HepG2 (cell line): ENCODE results near the gene ORC4. TPM values are rescaled to one million over a fixed set of nuclear protein-coding genes. Genes with fewer than 3 reads are reported as not detected.

Experiments used
- ARID2 ChIP-seq: sonication (generic); formaldehyde crosslinking; IDR thresholded peaks from 2 replicates; pipeline ENCODE4 v1.8.1; 2022; ENCODE audit warnings: mild to moderate bottlenecking, missing genetic modification reagents, borderline replicate concordance
- ATF6 ChIP-seq: sonication (generic); formaldehyde crosslinking; conservative IDR thresholded peaks from 2 replicates; pipeline ENCODE4 v1.4.0; 2020; ENCODE audit warnings: missing genetic modification reagents
- ATF7 ChIP-seq, 2 experiments: fragments of 450-650 bp in 1 of 2; sonication (generic) in 1 of 2; formaldehyde crosslinking in 1 of 2; IDR thresholded peaks; 2 replicates each; pipeline versions ENCODE4 v1.4.0 to v1.6.1; 2016 to 2020; ENCODE audit warnings: antibody characterized with exemption in 1 of 2, mild to moderate bottlenecking in 1 of 2, missing genetic modification reagents in 1 of 2
- CHCHD3 ChIP-seq: sonication (generic); formaldehyde crosslinking; IDR thresholded peaks from 2 replicates; pipeline ENCODE4 v1.8.0; 2022; ENCODE audit warnings: mild to moderate bottlenecking, missing genetic modification reagents, moderate library complexity
- FOXJ3 ChIP-seq: sonication (generic); formaldehyde crosslinking; IDR thresholded peaks from 2 replicates; pipeline ENCODE4 v1.4.0; 2020; ENCODE audit warnings: missing genetic modification reagents, mild to moderate bottlenecking, borderline replicate concordance
- GFI1 ChIP-seq: sonication (generic); formaldehyde crosslinking; IDR thresholded peaks from 2 replicates; pipeline ENCODE4 v1.5.0; 2020; ENCODE audit warnings: missing genetic modification reagents, mild to moderate bottlenecking, borderline replicate concordance
- JDP2 ChIP-seq: sonication (generic); formaldehyde crosslinking; IDR thresholded peaks from 2 replicates; pipeline ENCODE4 v1.8.1; 2022; ENCODE audit warnings: missing genetic modification reagents, borderline replicate concordance
- KDM3A ChIP-seq: IDR thresholded peaks from 2 replicates; pipeline ENCODE4 v1.6.1; 2018; ENCODE audit warnings: low read depth, missing compliant biosample characterization
- NFRKB ChIP-seq: fragments of 450-650 bp; IDR thresholded peaks from 2 replicates; pipeline ENCODE4 v1.6.1; 2017
- NONO ChIP-seq, 2 experiments: fragments of 450-650 bp in 1 of 2; sonication (generic) in 1 of 2; formaldehyde crosslinking in 1 of 2; IDR thresholded peaks in 1 of 2; conservative IDR thresholded peaks in 1 of 2; 2 replicates each; pipeline versions ENCODE4 v1.6.1 to v1.8.0; 2017 to 2022; ENCODE audit warnings: mild to moderate bottlenecking in 1 of 2, missing genetic modification reagents in 1 of 2, moderate library complexity in 1 of 2
- PHF8 ChIP-seq: sonication (generic); formaldehyde crosslinking; IDR thresholded peaks from 2 replicates; pipeline ENCODE4 v1.5.0; 2020; ENCODE audit warnings: missing genetic modification reagents
- POLR2G ChIP-seq: fragments of 200-400 bp; formaldehyde crosslinking; IDR thresholded peaks from 2 replicates; pipeline ENCODE4 v1.6.1; 2018; ENCODE audit warnings: mild to moderate bottlenecking, low read depth, low read length, moderate library complexity
- PTBP1 ChIP-seq: fragments of 200-400 bp; formaldehyde crosslinking; IDR thresholded peaks from 2 replicates; pipeline ENCODE4 v1.6.1; 2018; ENCODE audit warnings: low read length, low read depth; ENCODE audit not compliant: poor library complexity, severe bottlenecking
- SIN3B ChIP-seq: fragments of 150-350 bp; IDR thresholded peaks from 2 replicates; pipeline ENCODE4 v1.6.1; 2014; ENCODE audit warnings: low read length
- SP140L ChIP-seq: sonication (generic); formaldehyde crosslinking; IDR thresholded peaks from 2 replicates; pipeline ENCODE4 v1.4.0; 2020; ENCODE audit warnings: missing genetic modification reagents, borderline replicate concordance
- STAT5B ChIP-seq: sonication (generic); formaldehyde crosslinking; IDR thresholded peaks from 2 replicates; pipeline ENCODE4 v1.4.0; 2020; ENCODE audit warnings: missing genetic modification reagents
- THAP8 ChIP-seq: sonication (generic); formaldehyde crosslinking; IDR thresholded peaks from 2 replicates; pipeline ENCODE4 v1.5.1; 2020; ENCODE audit warnings: missing genetic modification reagents, mild to moderate bottlenecking, borderline replicate concordance
- ZBTB4 ChIP-seq: sonication (generic); formaldehyde crosslinking; IDR thresholded peaks from 2 replicates; pipeline ENCODE4 v1.4.0; 2020; ENCODE audit warnings: missing genetic modification reagents, mild to moderate bottlenecking, borderline replicate concordance
- ZFP41 ChIP-seq: sonication (generic); formaldehyde crosslinking; IDR thresholded peaks from 2 replicates; pipeline ENCODE4 v1.4.0; 2020; ENCODE audit warnings: mild to moderate bottlenecking, missing genetic modification reagents, borderline replicate concordance
- ZFY ChIP-seq: sonication (generic); formaldehyde crosslinking; IDR thresholded peaks from 2 replicates; pipeline ENCODE4 v1.4.0; 2020; ENCODE audit warnings: missing genetic modification reagents
- ZIK1 ChIP-seq: sonication (generic); formaldehyde crosslinking; IDR thresholded peaks from 2 replicates; pipeline ENCODE4 v1.5.0; 2020; ENCODE audit warnings: mild to moderate bottlenecking, low read depth, missing genetic modification reagents, borderline replicate concordance
- ZNF207 ChIP-seq: fragments of 450-650 bp; IDR thresholded peaks from 2 replicates; pipeline ENCODE4 v1.6.1; 2016; ENCODE audit warnings: antibody characterized with exemption, borderline replicate concordance
- ZNF34 ChIP-seq: sonication (generic); formaldehyde crosslinking; IDR thresholded peaks from 2 replicates; pipeline ENCODE4 v1.4.0; 2020; ENCODE audit warnings: mild to moderate bottlenecking, missing genetic modification reagents, borderline replicate concordance
- polyA plus RNA-seq, 8 experiments: library from polyadenylated mRNA; depleted of rRNA in 3 of 8; stranded (reverse) in 7 of 8; unstranded in 1 of 8; fragments of >200 nt; fragmentation: Illumina TruSeq in 4 of 8; extraction: Trizol in 4 of 8; gene quantifications; 2 replicates each; pipeline versions ENCODE4 v1.2.1 to v1.2.3, GENCODE V29; 2011 to 2016; ENCODE audit warnings: low read depth in 4 of 8, missing spikeins in 1 of 8, mixed read lengths in 1 of 8; ENCODE audit not compliant: insufficient read depth in 1 of 8
- total RNA-seq, 5 experiments: library from RNA; depleted of rRNA; stranded (reverse); fragments of >200 nt; fragmentation: Illumina TruSeq; extraction: Trizol; gene quantifications; 2 replicates each; pipeline ENCODE4 v1.2.3, GENCODE V29; 2016; ENCODE audit warnings: low read depth in 1 of 5

The ORC4 gene
- total and polyA plus RNA-seq, 2 of the 13 experiments (the other 11 are each of a cell fraction or from before 2014, with no cell fraction given) = 28.6 to 84.8 TPM

- TF ChIP-seq PHF8 (CRISPR knock-in tag) (0 out of 2 replicates have a peak, but pooled peaks have one; percentile 22), ATF7 (IDR thresholded peaks at IDR 0.05) (peak; percentile 51; the same call in 1 of the 2 replicates), ATF7 (CRISPR knock-in tag; IDR thresholded peaks at IDR 0.05) (no peak), THAP8 (CRISPR knock-in tag) (no peak), ZFP41 (CRISPR knock-in tag) (no peak), ZNF34 (no peak), NONO (IDR thresholded peaks at IDR 0.05) (no peak), NONO (CRISPR knock-in tag; conservative IDR thresholded peaks at IDR 0.05) (peak; percentile 89), STAT5B (CRISPR knock-in tag) (0 out of 2 replicates have a peak, but pooled peaks have one; percentile 48), KDM3A (CRISPR knock-in tag) (peak; percentile 92), JDP2 (no peak), ATF6 (no peak), ZIK1 (CRISPR knock-in tag) (no peak), ARID2 (CRISPR knock-in tag) (peak; percentile 76; the same call in 1 of the 2 replicates), ZBTB4 (no peak), NFRKB (no peak), GFI1 (peak; percentile 67), SP140L (no peak), ZFY (CRISPR knock-in tag) (no peak), PTBP1 (no peak), POLR2G (peak; percentile 28; the same call in 1 of the 2 replicates), CHCHD3 (CRISPR knock-in tag) (no peak), ZNF207 (no peak), SIN3B (no peak), FOXJ3 (CRISPR knock-in tag) (peak; percentile 97)
Observed at GRCh38 chr2:147927053-147927588, 93.4 kb downstream of the ORC4 start (continued).
